Uterus (tissue), 4 donors: Measurements from ENCODE around the gene ANKRD42. TPM values are rescaled to one million over a fixed set of nuclear protein-coding genes. Genes with fewer than 3 reads are reported as not detected.

Source experiments
- DNase-seq, 2 donors: peaks; one replicate each; pipeline ENCODE4 v3.0.0-alpha.2; 2019 to 2020
- H3K27ac ChIP-seq, 2 donors: fragments of 200-600 bp; sonication (generic); 1 replicate in 1 of 2; 2 replicates in 1 of 2; pipeline ENCODE4 v1.5.1; 2016 to 2018
- H3K27me3 ChIP-seq, 2 donors: fragments of 200-600 bp; sonication (generic); one replicate each; pipeline ENCODE4 v1.5.1; 2018 to 2019; ENCODE audit warnings: control low read depth in 1 of 2
- H3K36me3 ChIP-seq, 2 donors: fragments of 200-600 bp; sonication (generic); one replicate each; pipeline ENCODE4 v1.5.1; 2019; ENCODE audit warnings: control low read depth in 1 of 2
- H3K4me1 ChIP-seq, 2 donors: fragments of 200-600 bp; sonication (generic); one replicate each; pipeline ENCODE4 v1.5.1; 2018 to 2019; ENCODE audit warnings: control low read depth in 1 of 2
- H3K4me3 ChIP-seq, 2 donors: fragments of 200-600 bp; sonication (generic); 1 replicate in 1 of 2; 2 replicates in 1 of 2; pipeline ENCODE4 v1.5.1; 2018 to 2019; ENCODE audit warnings: mild to moderate bottlenecking in 1 of 2
- H3K9me3 ChIP-seq, 2 donors: fragments of 200-600 bp; sonication (generic); one replicate each; pipeline ENCODE4 v1.5.1; 2019; ENCODE audit warnings: control low read depth in 1 of 2
- POLR2A ChIP-seq, 2 donors: fragments of 450-650 bp; IDR thresholded peaks; one replicate each; pipeline ENCODE4 v1.6.1; 2016; ENCODE audit warnings: antibody characterized with exemption in 2 of 2, mild to moderate bottlenecking in 1 of 2, moderate library complexity in 1 of 2
- intact Hi-C: fragments of 100-400 bp; cut with DNase I; formaldehyde crosslinking; loops from one replicate; pipeline ENCODE4 v1.15.1; 2023; ENCODE audit warnings: low total_unique reads
- total RNA-seq, 4 donors: library from RNA; depleted of rRNA in 3 of 4; stranded (reverse); fragments of >200 nt in 3 of 4; gene quantifications; one replicate each; pipeline versions ENCODE4 v1.1.0 to v1.2.4, GENCODE V29; 2014 to 2023
- TF ChIP-seq, protein P1 (sequence below), 4 experiments: fragments of 200-600 bp in 2 of 4; fragments of 450-650 bp in 2 of 4; sonication (generic) in 2 of 4; IDR thresholded peaks; one replicate each; pipeline ENCODE4 v1.5.1; 2016 to 2019; ENCODE audit warnings: antibody characterized with exemption in 4 of 4, mild to moderate bottlenecking in 2 of 4, moderate library complexity in 1 of 4
- donor health status: DM: yes; HTN: yes; CAD: no.

The ANKRD42 gene
- total RNA-seq, 4 donors from 2014 or later: 3.3 to 21.7 (median 9.0) TPM

DNA sequence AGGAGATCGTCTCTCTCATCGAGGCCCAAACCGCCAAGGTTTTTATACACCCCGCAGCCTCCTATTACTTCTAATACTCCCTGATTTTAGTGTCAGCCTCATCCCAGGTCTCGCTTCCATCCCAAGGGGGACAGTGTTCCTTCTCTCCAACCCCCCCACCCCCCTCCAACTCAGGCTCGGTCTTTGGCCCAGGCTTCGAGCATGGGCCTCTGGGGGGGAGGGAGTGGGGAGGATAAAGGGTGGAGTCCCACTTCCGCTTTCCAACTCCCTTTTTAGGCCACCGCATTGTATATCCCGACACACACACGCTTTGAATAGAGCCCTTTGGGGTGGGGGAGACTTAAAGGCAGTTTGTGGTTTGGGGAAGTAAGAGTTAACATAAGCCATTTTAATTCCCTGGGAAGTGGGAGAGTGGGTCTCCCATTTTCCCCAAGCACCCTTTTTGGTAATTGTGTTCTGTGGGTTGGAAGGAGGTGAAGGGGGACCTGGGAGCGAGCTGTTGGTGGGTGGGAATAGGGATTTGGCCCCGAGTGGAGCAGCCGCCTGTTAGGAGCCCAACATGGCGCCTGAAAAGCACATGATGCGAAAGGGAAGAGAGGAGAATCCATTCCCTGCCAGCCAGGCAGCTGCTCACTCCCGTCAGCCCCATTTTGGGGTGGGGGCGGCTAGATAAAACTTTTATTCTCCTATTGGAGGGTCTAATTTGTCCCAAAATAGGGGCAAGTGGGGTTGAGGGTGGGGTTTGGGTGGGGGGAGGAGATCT, 35.7 kb upstream of the ANKRD42 start:
- H3K9me3 ChIP-seq: no peaks in the 10 kb centered on the region
- TF ChIP-seq POLR2A (IDR thresholded peaks at IDR 0.05): no peak
- TF ChIP-seq, protein P1, sequence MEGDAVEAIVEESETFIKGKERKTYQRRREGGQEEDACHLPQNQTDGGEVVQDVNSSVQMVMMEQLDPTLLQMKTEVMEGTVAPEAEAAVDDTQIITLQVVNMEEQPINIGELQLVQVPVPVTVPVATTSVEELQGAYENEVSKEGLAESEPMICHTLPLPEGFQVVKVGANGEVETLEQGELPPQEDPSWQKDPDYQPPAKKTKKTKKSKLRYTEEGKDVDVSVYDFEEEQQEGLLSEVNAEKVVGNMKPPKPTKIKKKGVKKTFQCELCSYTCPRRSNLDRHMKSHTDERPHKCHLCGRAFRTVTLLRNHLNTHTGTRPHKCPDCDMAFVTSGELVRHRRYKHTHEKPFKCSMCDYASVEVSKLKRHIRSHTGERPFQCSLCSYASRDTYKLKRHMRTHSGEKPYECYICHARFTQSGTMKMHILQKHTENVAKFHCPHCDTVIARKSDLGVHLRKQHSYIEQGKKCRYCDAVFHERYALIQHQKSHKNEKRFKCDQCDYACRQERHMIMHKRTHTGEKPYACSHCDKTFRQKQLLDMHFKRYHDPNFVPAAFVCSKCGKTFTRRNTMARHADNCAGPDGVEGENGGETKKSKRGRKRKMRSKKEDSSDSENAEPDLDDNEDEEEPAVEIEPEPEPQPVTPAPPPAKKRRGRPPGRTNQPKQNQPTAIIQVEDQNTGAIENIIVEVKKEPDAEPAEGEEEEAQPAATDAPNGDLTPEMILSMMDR (IDR thresholded peaks at IDR 0.05): no peak
- DNase-seq: peak; percentile 54 to 56
- no peaks in the 10 kb centered on the region for H3K27me3 ChIP-seq
- peak overlapping the region; percentile 68 to 98 for H3K4me3 ChIP-seq
- peak overlapping the region; percentile 98 to 99 for H3K27ac ChIP-seq
- intact Hi-C loops: no loop called here
- no peaks in the 10 kb centered on the region for H3K36me3 ChIP-seq
- H3K4me1 ChIP-seq: no peaks in the 10 kb centered on the region

DNA sequence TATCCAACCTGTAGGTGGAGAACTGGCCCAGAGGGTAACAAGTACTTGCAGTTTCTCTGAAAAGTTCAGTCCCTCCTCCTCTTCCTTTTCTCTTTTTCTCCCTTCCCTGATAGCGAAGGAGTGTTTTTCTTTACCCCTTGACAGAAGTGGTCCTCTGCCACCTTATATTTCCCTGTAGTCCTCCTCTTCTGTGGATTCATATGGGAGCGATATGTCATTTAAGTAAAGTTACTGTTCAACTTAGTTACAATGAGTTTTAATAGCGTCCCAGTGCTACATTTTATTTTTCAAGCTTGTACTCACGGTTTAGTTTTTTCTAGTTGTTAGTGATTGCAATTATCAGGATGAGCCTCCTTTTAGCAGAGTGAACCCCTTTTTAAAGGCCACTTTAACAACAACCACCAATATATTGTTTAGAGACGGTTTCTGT, 35.1 kb upstream of the ANKRD42 start:
- Histone ChIP-seq H3K27me3 (no peaks in the 10 kb centered on the region), H3K9me3 (no peaks in the 10 kb centered on the region), H3K4me3 (peak overlapping the region; percentile 68 to 98), H3K27ac (peak overlapping the region; percentile 98 to 99), H3K4me1 (no peaks in the 10 kb centered on the region), H3K36me3 (no peaks in the 10 kb centered on the region)
- TF ChIP-seq POLR2A (IDR thresholded peaks at IDR 0.05): no peak
- TF ChIP-seq, protein P1 (IDR thresholded peaks at IDR 0.05): no peak
- intact Hi-C loops: no loop called here
- no peak for DNase-seq

DNA sequence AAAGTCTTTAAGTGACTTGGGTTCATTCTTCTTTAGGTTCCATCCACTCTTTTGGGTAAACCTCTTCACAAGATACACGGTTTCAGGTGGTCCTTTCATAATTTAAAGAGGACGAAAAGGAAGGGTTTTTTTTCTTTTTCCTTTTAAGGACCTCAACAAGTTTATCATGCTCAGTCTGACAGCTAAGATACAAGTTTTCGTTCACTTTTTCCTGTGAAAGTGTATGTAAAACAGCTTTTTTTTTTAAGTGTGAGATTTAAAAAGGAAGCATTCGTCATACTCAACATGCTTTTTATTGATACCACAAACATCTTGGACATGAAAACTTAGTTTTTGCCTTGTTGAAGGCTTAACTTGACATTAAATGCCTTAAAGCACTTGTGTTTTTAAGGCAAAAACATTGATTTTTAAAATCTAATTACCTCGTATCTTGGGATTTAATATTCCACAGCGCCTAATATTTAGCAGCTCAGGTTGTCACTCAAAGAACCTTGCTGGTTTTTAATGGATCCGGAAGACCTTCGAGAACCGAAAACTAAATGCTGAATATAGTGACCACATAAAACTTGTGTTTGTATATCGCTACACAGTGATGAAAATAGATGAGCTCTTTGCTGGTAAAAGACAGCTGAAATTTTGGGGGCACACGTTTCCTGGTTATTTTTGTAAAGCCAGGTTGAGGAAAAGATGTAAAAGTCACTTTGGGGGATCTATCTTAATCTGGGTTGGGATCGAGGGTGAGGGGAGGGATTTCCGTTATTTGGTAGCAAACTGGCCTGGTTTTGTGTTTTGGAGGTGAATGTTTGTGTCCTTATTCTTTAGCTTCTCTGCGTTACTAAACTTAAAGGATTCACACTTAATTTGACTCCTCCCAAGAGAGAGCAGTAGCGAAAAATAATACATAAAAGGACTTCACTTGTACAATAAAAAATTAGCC, 34.3 kb upstream of the ANKRD42 start:
- intact Hi-C loops: no loop called here
- Histone ChIP-seq H3K27ac (peak overlapping the region; percentile 98 to 99), H3K4me1 (no peaks in the 10 kb centered on the region), H3K36me3 (no peaks in the 10 kb centered on the region), H3K4me3 (peak overlapping the region; percentile 68 to 98), H3K27me3 (no peaks in the 10 kb centered on the region), H3K9me3 (no peaks in the 10 kb centered on the region)
- TF ChIP-seq, protein P1 (IDR thresholded peaks at IDR 0.05): no peak
- no peak for DNase-seq

DNA sequence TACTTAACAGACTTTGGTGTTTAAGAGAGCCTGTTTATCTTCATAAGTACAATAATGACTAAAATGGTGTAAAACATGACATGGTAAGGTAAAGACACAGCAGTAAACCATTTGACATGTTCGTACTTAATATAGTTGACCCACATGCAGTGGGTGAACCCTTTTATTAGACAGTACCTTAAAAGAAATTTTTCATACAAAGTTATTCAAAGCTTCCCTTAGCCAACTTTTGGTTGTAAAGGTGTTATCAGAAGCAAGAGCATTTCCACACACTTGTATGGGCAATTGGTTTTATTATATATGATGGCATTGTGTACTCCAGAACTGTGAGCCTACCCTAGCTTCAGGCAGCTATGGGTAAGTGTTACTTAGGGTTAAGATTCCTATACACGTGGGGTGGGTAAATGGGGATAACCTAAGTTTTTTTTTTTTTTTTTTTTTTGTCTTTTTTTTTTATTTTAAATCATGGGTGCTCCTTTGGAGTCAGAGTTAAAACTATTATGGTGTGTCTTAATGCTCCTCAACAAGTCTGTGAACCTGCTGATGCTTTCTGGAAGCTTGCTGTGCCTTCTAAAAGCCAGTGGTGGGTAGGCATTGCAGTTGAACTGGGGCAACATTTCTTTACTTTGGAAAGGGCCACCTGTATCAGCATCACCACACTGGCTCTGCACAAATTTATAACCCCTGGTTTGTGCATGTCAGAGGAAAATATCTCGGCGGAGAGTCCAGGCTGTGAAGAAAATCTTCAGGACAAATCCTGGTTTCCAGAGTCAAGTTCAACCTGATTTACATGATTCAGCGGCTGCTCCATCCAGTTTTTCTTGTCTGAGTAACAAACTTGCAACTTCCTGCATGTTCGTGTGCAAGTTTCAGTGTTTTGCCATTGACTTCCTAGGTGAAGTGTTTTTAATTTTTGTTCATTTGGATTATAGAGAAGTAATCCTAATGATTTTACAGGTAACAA, 33.3 kb upstream of the ANKRD42 start:
- intact Hi-C loops: no loop called here
- H3K27me3 ChIP-seq: no peaks in the 10 kb centered on the region

More for the DNA sequence above, 33.3 kb upstream of the ANKRD42 start:
- TF ChIP-seq, protein P1 (IDR thresholded peaks at IDR 0.05): no peak
- TF ChIP-seq POLR2A (IDR thresholded peaks at IDR 0.05): no peak
- DNase-seq: no peak
- Histone ChIP-seq H3K4me3 (peak overlapping the region; percentile 68 to 98), H3K9me3 (no peaks in the 10 kb centered on the region), H3K36me3 (no peaks in the 10 kb centered on the region), H3K4me1 (no peaks in the 10 kb centered on the region), H3K27ac (peak overlapping the region; percentile 98 to 99)
